Fibroblast of skin of right biceps (primary cell): ENCODE data around the gene CYP2A7.
"Not testable (repeated sequence)": the region's sequence is repeated elsewhere in the genome, so short reads cannot be mapped to it uniquely, and the experiment has no call there.

Source experiments
- DNase-seq: peaks from one replicate; pipeline ENCODE4 v3.0.0-alpha.2; 2013

The CYP2A7 gene

GRCh38 chr19:40838477-40838876 lies 43.6 kb downstream of the CYP2A7 start:
- not testable (repeated sequence) for DNase-seq

- no peak for DNase-seq
These were observed 45.1 kb downstream of the CYP2A7 start for GRCh38 chr19:40836754-40837429.

- not testable (repeated sequence) for DNase-seq
These were observed 48.1 kb downstream of the CYP2A7 start for GRCh38 chr19:40833728-40834533.

GRCh38 chr19:40832431-40832790 lies 49.6 kb downstream of the CYP2A7 start:
- not testable (repeated sequence) for DNase-seq

GRCh38 chr19:40831502-40832430 lies 50.3 kb downstream of the CYP2A7 start:
- peak; percentile 93 for DNase-seq

- DNase-seq: not testable (repeated sequence)
These were observed 51.3 kb downstream of the CYP2A7 start for GRCh38 chr19:40830741-40831140.

- no peak for DNase-seq
These were observed 52.8 kb downstream of the CYP2A7 start for GRCh38 chr19:40829205-40829604.

- no peak for DNase-seq
These were observed 54.4 kb downstream of the CYP2A7 start for GRCh38 chr19:40827386-40828247.

- not testable (repeated sequence) for DNase-seq
These were observed 55.2 kb downstream of the CYP2A7 start for GRCh38 chr19:40826699-40827385.

- not testable (repeated sequence) for DNase-seq
These were observed 55.7 kb downstream of the CYP2A7 start for GRCh38 chr19:40826312-40826698.

GRCh38 chr19:40825460-40826095 lies 56.5 kb downstream of the CYP2A7 start:
- DNase-seq: not testable (repeated sequence)
